CD4-positive, alpha-beta T cell treated with Interleukin-1 beta for 1 hour (primary cell): ENCODE results near the gene DSN1.
A peak's percentile ranks its signal among the peaks of the same experiment; 100 is the strongest.
"Not testable (repeated sequence)": the region's sequence is repeated elsewhere in the genome, so short reads cannot be mapped to it uniquely, and the experiment has no call there.

Source experiments
- DNase-seq, 2 donors: peaks; one replicate each; pipeline ENCODE4 v3.0.0-alpha.2; 2020 to 2022

Gene DSN1, protein sequence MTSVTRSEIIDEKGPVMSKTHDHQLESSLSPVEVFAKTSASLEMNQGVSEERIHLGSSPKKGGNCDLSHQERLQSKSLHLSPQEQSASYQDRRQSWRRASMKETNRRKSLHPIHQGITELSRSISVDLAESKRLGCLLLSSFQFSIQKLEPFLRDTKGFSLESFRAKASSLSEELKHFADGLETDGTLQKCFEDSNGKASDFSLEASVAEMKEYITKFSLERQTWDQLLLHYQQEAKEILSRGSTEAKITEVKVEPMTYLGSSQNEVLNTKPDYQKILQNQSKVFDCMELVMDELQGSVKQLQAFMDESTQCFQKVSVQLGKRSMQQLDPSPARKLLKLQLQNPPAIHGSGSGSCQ

DNA sequence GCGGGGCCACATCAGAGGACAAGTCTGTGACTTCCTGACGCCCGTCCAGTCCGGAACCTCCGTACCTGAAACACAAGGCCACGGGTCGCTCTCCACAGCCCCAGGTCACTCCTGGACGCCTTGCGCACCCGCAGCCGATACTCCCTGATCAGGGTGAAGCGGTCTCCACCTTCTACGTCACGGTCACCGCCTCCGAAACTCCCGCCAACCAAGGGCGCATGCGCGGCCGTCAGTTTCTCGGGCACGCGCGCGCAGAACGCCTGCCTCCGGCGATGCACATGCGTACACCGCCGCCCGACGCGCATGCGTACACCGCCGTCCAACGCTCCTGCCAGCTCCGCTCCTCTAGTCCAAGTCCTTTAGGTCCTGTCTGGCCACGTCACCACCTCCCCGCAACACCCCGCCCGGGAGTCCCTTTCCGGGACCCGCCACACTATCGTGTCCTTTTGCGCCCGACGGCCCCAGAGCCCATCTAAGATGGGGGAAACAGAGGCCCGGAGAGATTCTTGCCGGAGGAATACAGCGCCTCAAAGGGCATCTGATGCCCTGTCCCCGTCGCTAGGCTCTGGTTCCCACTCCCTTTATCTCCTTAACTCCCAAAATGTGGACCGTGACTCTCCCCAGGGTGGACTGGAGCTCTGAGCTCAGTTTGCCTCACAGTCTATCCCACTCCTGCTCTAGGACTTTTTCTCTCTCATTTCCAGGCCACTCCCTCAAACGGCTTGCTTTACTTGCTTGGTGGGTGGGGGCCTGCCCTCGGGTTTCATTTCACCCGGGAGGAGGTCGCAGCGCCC, at the start of gene DSN1:
TSS of gene DSN1 (minus strand) at position 167 of the 794 bp plus-strand sequence. CDS start 2,305 bp downstream, outside the sequence.
- DNase-seq: peak; percentile 97 to 98

DNA sequence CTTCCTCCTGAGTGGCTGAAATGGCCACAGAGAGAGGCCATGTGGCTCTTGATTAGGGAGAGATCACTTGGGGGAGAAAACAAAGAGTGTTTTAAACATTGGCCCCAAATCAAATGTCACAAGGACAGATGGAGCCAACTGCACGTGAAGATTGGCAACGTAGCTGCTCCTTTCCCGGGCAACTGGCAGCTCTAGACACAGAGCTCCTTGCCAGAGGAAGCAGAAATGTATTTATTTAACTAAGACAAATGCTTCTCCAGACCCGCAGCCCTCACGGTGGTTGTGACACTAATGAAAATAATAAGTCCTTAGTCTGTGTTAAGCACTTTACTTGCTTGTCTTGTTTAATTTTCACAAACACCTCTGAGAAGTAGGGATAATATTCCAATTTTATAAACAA, 49.6 kb upstream of the DSN1 start:
- no peak for DNase-seq

DNA sequence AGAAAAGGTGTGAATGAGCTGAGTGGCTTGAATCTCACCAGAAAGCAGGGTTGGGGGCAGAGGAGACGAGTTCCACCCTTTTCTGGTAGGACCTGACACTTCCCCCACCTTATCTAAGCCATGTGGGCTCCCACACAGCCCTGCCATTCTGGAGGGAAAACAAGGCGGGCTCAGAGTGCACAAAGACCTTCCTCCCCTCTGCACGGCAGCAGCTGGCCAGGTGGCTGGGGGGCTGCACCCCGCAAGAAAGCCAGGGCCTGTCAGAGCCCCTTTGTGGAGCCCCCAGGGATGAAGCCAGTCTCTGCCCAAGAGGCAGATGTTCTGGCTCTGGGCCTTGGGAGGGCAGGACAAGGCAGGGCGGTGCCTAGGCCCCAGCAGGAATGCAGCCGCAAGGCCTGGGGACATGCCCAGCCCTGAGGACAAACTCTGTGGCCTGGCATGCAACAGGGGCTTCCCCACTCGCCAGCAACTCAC, 48.4 kb upstream of the DSN1 start:
- DNase-seq: no peak

DNA sequence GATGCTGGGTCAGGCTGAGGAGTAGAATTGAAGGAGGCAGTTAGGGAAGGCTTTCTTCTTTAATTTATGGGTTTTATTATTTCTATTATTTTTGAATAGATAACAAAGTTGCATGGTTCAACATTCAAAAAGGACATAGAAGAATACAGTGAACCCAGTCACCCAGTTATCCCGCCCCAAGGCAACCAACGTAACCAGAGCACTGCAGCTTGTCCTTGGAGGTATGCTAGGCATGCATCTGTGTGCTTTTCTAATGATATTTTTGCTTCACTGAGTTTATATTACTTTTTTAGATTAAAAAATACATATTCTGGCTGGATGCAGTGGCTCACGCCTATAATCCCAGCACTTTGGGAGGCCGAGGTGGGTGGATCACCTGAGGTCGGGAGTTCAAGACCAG, 47.4 kb upstream of the DSN1 start:
- no peak for DNase-seq

DNA sequence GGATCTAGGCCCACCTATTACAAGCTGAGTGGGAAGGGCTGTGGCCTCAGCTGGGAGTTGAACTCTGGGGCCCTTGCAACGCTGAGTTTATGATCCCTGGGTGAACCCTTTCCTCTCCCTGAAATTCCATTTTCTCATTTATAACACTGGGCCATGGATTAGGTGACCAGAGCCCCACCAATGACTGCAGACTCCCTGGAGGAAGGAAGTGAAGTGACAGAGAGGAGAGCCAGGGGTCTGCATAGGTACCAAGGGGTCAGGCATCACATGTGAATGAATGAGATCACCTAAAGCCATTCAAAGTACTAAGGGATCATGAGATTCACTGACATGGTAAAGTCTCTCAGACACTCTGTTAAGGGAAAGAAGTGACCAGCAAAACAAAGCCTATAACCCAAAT, 46.5 kb upstream of the DSN1 start:
- DNase-seq: no peak

DNA sequence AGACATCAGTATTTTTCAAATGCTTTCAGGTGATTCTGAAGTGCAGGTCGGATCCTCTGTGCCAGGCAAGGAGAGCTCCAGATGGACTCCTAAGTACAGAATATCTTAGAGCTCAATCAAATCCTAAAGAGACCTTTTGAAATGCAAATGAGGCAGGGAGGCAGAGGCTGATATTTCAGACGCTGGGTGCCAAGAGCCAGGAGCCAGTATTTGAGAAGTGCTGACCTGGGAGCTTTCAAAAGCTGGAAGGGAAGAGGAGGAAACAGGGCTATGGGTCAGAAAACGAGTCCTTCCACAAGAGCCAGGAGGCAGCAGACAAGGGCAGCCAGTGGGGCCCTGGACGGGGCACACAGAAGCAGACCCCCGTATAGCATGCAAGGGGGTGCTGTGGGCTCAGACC, 46.1 kb upstream of the DSN1 start:
- DNase-seq: no peak

DNA sequence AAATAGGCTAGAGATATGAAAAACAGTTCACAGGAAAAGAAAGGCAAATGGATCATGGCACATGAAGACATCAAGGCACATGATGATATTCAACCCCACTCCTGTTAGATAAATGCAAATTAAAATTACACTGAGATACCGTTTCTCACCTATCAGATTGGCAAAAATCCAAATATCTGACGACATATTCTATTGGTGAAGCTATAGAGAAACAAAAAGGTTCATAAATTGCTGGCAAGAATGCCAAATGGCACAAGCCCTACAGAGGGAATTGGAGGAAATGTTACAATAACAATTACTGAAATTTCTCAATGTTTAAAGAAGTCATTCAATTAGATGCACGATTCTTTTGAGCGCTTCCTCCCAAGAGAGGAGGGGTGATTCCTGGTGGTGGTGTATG, 45.3 kb upstream of the DSN1 start:
- DNase-seq: no peak

DNA sequence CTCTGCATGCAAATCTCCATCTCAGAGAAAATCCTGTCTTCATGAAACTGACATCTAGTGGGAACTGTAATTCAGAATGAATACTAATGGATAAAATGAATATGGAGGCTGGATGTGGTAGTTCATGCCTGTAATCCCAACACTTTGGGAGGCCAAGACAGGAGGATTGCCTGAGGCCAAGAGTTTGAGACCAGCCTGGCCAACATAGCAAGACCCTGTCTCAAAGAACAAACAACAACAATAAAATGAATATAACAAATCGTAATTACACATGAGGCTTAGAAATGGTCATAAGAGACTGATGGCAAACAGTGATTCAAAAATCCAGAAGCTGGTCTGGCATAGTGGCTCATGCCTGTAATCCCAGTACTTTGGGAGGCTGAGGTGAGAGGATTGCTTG, 44.6 kb upstream of the DSN1 start:
- no peak for DNase-seq

DNA sequence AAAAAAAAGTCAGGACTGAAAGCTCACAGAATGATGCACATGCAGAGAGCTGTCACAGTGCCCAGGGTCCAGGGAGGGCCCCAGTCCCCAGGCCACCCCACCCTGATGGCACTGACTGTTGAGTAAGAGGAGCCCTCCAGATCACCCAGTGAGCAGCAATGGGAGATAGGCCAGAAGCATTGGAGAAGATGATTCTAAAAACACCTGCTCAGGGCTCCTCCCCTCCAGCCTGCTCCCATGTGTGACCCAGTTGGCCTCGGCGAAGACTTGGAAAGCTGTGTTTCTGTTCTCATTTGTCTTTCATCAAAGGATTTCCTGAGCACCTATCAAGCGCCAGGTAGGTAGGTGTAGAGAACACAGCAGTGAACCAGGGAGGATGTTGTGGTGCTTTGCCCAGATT, 43.9 kb upstream of the DSN1 start:
- DNase-seq: no peak

DNA sequence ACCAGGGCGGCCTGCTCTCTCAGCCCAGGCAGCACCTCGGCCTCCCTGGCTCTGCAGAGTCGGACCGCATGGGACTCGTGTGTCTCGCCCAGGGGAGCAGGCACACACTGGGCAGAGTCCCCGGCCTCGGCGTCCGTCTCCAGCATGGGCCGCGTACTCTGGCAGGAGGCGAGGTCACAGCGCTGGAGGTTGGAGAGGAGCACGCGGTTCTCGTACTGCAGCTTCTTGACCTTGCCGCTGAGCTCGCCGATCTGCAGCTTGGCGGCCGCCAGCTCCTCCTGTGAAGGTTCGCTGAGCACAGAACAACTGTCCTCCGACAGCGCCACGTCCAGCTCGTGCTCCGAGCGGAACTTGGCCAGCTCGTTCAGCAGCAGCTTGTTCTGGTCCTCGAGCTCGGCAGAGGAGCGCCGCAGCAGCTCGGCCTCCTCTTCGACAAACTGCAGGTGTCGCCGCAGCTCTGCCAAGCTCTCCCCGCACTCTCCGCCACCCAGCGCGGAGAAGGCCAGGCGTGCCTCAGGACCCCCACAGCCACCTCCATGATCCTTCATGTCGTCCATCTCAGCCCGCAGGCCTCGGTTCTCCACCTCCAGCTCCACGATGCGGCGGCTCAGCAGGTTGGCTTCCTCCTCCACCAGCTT, 42.0 kb upstream of the DSN1 start:
- no peak for DNase-seq

DNA sequence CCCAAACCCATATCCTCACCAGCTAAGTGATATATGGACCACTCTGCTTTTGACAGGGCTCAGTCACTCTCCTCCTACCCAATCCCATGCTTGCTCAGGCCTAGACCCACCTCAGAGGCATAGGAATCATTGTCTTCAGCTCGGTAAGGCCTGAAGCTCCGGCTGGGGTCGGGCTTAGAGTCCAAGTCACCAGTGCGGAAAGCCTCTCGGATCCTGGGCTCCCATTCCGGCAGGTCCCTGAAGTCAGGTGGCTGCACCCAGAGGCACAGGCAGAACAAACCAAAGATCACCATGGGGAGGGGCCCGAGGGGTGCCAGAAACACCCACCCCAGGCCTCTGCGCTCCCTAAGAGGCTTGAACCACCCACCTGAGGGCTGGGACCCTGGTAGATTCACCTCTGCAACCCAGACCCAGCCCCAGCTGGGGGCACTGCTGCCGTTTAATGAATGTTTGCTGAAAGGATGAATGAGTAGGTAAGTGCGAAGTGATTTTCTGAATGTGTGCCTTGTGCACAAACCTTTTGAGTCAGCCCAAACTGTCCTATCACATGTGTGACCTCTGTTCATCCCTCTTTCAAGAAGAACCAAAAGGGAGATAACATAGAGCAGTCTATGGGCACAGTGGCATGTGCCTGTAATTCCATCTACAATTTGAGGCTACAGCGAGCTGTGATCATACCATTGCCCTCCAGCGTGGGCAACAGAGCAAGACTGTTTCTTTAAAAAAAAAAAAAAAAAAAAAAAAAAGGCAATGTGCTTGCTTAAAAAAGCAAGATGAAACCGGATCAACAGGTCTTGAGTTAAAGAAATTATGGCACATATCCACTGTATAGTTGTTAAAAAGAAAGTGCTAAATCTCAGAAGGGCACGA, 39.3 kb upstream of the DSN1 start:
- DNase-seq: no peak

DNA sequence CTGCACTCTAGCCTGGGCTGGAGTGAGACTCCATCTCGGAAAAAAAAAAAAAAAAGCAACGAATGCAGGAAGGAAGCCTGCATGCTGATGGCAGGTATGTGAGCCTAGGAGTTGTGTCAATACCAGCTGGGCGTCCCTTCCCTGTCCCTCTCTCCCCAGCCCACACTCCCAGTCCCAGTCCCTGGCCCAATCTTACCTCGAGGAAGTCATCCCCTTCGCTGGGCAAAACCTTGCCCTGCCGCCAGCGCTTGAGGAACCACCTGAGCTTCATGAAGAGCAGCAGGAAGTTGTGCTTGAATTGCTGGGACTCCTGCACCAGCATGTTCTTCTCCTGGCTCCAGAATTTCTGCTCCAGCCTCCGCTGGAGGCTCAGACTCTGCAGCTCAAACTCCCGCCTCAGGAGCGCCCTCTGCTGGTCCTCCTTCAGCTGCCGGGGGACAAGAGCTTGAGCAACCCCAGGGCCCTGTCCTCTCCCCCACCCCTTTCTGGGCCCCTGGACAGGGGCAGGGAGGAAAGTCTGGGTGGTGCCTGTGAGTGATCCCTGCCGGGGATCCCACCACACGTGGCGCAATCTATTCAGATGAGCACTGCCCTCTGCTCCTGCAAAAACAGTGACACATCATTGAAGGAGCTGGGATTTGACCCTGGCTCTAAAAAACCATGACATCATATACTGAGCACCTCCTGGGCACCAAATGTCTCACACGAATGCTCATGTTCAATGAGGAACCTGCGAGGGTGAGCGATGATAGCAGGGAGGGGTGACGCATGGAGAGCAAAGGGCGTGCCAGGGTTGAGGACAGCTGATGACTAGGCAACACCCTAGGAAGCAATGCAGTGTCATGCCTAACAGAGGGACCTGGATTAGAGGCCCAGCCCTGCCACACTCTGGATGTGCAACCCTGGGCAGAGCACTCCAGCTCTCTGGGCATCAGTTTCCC, 35.0 kb upstream of the DSN1 start:
- peak; percentile 65 to 85 for DNase-seq

DNA sequence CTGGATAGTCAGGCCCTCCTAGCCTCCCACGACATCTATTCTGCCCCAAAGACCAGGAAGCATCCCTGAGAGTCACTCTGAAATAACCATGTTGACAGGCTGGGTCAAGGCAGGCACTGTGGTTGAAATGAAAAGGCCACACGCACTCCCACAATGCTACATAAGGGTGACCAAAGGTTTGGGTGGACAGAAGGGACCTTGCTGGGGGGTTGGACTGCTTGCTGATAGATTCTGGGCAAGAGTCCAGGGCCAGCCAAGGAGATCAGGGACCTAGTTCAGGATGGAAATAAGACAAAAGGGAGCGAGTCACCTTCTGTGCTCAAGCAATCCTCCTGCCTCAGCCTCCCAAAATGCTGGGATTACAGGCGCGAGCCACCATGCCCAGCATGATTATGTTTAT, 32.5 kb upstream of the DSN1 start:
- DNase-seq: no peak

DNA sequence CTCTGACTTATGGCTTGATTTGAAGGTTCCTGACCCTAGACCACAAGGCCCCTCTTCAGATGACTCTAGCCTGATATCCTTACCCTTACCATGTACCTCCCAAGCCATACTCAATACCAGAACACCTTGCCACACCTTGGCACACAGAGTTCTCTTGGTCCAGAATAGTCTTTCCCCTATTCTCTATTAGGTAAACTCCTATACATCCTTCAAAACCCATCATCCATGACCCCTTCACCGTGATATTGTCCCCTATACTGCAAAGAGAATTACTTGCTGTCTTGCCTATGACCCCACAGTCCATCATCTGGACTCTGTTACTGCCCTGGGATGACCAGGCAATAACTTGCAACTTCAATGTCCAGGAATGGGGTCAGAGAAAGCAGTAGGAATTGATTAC, 31.8 kb upstream of the DSN1 start:
- no peak for DNase-seq

DNA sequence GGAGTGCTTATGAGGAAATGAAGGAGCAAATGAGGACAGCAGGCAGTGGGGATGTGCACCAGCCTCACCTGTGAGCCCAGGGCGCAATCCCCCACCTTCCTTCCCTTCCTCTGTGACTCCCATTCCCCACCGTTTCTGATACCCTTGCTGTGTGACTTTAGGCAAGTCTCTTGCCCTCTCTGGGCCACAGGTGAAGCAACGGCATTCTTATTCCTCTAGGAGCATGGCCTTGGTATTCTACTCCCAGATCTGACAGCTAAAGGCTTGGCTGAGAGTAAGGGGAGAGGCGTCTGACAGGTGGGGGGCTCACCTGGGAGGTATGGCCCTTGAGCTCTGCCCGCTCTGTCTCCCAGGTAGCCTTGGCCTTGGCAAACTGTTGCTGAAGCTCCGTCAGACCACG, 30.9 kb upstream of the DSN1 start:
- DNase-seq: no peak

DNA sequence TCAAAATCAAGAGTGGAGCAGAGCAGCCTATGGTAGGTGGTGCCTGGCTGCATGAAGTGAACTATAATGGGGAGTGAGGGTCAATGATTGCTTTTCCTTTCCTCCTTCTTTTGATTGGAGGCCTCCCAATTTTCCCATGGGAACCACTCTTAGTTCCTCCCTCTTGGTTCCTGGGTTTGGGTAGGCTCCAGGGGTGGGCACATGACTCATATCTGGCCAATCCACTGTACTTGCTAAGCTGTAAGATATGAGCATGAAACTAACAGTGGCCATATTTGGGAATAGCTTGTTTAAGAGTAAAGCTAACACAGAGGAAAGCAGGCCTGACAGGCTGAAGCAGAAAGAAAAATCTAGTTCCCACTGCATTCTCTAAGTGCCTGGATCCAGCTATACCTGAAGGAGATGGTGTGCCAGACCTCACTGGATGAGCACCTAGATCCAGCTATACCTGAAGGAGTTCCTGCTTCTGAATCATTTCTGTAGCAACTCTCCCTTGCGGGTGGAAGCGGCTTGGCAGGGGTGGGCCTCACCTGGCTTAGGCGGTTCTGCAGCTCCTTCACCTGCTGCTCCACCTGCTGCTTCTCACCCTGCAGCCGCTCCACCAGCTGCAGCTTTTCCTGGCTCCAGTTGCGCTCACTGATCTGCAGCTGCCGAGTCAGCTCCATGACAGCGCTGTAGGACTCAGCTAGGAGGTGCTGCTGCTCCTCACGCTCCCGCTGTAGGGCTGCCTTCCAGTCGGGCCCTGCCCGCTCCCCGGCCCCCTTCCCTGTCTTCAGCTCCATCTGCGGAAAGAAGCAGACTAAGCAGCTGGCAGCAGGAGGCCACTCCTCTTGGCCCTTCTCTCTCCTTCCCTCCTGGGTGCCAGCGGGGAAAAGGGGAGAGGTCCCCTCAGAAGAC, 29.0 kb upstream of the DSN1 start:
- no peak for DNase-seq

DNA sequence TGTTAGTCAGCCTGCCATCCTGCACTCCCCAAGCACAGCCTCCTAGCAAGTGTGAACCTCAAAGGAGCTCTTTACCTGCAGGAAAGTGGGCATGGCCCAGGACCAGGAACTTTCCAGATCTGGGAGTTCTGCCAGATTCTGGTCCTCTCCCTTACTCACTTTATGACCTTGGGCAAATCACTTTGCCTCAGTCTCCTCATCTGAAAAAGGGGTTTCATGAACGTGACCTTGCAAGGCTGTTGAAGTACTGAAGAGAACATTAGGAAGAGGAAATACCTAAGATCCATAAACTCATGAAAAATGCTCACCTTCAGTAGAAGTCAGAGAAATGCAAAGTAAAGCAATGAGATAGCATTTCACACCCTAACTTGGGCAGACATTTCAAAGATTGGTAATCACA, 26.8 kb upstream of the DSN1 start:
- DNase-seq: no peak

DNA sequence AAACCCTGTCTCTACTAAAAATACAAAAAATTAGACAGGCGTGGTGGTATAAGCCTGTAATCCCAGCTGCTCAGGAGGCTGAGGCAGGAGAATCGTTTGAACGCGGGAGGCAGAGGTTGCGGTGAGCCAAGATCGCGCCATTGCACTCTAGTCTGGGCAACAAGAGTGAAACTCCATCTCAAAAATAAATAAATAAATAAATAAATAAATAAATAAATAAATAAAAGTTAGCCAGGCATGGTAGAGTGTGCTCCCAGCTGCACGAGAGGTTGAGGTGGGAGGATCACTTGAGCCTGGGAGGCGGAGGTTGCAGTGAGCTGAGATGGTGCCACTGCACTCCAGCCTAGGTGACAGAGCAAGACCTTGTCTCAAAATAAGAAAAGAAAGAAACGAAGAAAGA, 25.8 kb upstream of the DSN1 start:
- not testable (repeated sequence) for DNase-seq

DNA sequence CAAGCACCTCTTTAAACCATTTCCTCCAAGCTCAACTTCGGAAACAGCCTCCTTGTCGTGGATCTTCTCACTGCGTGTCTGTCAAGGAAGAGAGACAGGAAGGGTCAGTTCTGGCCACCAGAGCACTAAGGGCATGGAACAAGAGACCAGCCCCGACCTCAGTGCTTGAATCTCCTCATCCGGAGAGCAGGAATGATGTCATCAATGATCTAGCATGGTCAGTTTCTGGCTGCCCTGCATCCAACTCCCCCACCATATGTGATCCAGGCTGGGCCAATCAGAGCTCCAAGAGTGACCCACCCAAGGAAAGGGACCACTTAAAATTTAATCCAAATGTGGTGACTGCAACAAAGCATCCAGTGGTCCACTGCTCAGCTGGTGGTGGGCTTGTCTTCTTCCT, 23.3 kb upstream of the DSN1 start:
- no peak for DNase-seq

DNA sequence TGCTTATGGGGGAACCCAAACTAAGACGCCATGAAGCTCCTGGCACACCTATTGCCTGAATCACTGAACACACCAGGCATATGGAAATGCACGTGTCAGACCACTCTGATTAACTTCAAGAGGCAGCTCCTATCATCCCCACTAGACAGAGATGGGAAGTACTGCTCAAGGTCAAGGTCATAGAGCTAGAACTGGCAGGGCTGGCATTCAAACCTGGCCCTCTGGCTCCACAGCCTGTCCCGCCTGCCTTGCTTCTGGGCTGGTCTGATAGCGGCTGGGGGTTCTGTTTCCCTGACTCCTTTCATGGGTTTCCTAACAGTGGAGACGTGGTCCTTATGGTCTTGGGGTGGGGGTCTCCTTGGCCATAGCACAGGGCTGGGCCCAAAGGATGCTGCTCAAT, 22.6 kb upstream of the DSN1 start:
- no peak for DNase-seq

DNA sequence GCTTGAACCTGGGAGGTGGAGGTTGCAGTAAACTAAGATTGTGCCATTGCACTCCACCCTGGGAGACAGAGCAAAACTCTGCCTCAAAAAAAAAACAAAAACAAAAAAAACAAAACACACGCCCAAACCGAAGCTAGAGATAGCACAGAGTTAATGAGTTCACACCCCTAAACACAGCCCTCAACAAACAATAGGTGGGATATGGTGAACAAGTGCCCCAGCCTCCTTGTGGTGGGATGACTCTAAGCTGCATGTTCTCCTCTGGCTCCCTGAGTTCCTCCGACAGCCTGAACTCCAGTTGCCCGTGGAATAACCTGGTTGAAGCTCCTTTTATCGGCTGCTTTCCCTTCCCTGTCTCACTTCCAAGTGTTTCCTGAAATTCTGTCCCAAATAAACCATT, 22.1 kb upstream of the DSN1 start:
- no peak for DNase-seq
